Measurements from ENCODE around the gene MEN1.

DNA sequence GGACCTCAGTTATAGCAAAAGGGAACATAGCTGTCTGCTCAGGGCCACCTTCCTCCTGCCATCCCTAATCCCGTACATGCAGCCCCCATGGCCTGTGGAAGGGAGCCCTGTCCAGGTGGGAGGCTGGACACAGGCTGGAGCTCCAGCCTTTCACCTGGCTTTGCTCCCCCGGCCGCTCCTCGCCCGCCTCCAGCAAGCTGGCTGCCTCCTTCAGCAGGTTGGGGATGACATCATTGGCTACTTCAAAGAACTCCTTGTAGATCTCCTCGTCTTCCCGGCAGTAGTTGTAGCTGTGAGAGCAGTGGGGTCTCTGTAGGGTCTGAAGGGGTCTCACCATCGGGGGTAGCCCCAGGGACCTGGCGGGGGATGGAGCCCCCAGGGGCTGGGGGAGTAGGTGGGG, 4.9 kb downstream of the MEN1 start:
- TF ChIP-seq EZH2phosphoT487 (IDR thresholded peaks at IDR 0.05; ENCODE audit: insufficient read depth, low read depth) (no peak), EZH2 (IDR thresholded peaks at IDR 0.05; ENCODE audit: insufficient read depth, poor library complexity, severe bottlenecking) (no peak)
